ENCODE data around the gene CLMP.

CLMP gene

DNA sequence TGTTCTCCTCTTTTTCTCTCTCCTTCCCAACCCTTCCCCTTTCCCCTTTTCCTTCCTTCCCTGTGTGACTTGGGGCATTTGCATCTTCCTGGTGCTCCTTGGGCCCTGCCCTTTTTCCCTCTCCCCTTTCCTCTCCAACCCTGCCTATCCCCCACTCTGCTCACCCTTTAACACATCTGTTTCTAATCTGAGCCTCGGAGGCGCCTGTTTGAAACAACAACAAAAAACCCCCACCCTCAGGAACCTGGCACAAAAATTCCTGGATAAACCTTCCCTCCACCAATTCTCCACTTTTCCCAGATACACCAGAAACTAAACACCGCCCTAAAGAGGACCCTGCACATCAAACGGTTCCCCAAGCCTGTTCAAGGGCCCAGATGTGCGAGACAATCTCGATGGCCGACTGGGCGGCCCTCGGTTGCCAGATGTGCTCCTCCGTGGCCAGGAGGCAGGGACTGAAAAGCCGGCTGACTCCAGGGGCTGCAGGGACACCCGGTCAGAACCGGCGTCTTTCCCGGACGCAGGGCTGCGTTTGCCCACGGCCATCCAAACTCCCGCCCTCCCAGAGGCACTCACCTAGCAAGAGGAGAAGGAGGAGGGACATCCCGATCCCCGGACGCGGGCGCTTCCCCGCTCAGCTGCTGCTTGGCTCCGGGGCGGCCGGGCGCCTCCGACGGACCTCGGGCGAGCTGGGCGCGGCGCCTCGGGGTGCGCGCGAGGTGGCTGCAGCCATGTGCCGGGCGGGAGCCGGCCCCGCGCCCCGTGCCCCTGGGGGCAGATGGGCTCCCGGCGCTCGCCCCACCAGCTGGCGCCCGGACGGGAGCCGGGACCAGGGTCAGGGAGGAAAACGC lies 486 bp downstream of the CLMP start:
- peak; percentile 59 for ATAC-seq
- TF ChIP-seq TOX (CRISPR knock-in tag; IDR thresholded peaks at IDR 0.05; ENCODE audit: borderline replicate concordance) (no peak), ZFP3 (CRISPR knock-in tag; IDR thresholded peaks at IDR 0.05) (no peak), TCF4 (CRISPR knock-in tag; IDR thresholded peaks at IDR 0.05; ENCODE audit: borderline replicate concordance) (peak; percentile 80; the same call in 1 of the 2 replicates), ZNF70 (CRISPR knock-in tag; IDR thresholded peaks at IDR 0.05) (no peak)
- TF ChIP-seq, protein P1, sequence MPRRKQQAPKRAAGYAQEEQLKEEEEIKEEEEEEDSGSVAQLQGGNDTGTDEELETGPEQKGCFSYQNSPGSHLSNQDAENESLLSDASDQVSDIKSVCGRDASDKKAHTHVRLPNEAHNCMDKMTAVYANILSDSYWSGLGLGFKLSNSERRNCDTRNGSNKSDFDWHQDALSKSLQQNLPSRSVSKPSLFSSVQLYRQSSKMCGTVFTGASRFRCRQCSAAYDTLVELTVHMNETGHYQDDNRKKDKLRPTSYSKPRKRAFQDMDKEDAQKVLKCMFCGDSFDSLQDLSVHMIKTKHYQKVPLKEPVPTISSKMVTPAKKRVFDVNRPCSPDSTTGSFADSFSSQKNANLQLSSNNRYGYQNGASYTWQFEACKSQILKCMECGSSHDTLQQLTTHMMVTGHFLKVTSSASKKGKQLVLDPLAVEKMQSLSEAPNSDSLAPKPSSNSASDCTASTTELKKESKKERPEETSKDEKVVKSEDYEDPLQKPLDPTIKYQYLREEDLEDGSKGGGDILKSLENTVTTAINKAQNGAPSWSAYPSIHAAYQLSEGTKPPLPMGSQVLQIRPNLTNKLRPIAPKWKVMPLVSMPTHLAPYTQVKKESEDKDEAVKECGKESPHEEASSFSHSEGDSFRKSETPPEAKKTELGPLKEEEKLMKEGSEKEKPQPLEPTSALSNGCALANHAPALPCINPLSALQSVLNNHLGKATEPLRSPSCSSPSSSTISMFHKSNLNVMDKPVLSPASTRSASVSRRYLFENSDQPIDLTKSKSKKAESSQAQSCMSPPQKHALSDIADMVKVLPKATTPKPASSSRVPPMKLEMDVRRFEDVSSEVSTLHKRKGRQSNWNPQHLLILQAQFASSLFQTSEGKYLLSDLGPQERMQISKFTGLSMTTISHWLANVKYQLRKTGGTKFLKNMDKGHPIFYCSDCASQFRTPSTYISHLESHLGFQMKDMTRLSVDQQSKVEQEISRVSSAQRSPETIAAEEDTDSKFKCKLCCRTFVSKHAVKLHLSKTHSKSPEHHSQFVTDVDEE (CRISPR knock-in tag; IDR thresholded peaks at IDR 0.05), result no peak

DNA sequence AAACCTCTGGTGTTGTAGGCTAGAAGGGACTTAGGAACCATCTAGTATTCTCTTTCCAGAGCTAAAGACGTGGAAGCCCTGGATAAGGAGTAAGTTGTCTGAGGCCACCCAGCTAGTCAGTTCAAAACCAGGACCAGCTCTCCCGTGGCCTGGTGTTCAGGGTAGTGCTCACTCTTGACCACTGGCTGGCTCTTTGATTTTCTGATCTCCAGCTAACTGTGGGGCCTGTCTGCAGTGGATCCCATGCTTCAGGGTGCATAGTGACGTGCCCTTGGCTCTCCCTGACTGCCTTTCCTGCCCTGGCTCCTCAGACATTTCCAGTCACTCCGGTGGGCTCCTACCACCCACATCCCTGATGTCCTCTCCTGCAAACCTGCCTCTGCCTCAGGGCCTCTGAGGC lies 1.3 kb downstream of the CLMP start:
- TF ChIP-seq ZFP3 (CRISPR knock-in tag; IDR thresholded peaks at IDR 0.05) (0 out of 2 replicates have a peak, but pooled peaks have one; percentile 26), CSDC2 (CRISPR knock-in tag; IDR thresholded peaks at IDR 0.05) (no peak)
- ATAC-seq, result peak; percentile 49

DNA sequence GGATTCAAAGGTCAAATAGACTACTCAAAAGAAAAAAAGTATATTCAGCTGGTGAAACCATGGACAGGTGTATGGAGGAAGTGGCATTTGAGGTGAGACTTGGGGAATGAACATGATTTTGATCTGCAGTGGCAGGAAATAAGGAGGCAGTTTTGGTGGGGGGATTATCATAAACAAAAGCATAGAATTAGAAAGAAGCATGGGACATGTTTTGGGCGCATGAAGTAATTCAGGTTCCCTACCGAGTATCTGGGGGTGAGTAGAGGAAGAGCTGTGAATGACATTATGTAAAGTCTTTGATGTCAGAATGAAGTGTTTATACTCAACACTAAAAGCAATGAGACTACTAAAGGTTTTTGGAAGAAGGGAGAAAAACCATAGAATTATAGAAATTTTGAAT lies 3.1 kb downstream of the CLMP start:
- no peak for ATAC-seq
- TF ChIP-seq TOX (CRISPR knock-in tag; IDR thresholded peaks at IDR 0.05; ENCODE audit: borderline replicate concordance), result no peak
- TF ChIP-seq, protein P2, sequence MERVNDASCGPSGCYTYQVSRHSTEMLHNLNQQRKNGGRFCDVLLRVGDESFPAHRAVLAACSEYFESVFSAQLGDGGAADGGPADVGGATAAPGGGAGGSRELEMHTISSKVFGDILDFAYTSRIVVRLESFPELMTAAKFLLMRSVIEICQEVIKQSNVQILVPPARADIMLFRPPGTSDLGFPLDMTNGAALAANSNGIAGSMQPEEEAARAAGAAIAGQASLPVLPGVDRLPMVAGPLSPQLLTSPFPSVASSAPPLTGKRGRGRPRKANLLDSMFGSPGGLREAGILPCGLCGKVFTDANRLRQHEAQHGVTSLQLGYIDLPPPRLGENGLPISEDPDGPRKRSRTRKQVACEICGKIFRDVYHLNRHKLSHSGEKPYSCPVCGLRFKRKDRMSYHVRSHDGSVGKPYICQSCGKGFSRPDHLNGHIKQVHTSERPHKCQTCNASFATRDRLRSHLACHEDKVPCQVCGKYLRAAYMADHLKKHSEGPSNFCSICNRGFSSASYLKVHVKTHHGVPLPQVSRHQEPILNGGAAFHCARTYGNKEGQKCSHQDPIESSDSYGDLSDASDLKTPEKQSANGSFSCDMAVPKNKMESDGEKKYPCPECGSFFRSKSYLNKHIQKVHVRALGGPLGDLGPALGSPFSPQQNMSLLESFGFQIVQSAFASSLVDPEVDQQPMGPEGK (CRISPR knock-in tag; IDR thresholded peaks at IDR 0.05; ENCODE audit: borderline replicate concordance), result no peak
- no peak for TF ChIP-seq ISL1 (CRISPR knock-in tag; IDR thresholded peaks at IDR 0.05)
- TF ChIP-seq, protein P3, sequence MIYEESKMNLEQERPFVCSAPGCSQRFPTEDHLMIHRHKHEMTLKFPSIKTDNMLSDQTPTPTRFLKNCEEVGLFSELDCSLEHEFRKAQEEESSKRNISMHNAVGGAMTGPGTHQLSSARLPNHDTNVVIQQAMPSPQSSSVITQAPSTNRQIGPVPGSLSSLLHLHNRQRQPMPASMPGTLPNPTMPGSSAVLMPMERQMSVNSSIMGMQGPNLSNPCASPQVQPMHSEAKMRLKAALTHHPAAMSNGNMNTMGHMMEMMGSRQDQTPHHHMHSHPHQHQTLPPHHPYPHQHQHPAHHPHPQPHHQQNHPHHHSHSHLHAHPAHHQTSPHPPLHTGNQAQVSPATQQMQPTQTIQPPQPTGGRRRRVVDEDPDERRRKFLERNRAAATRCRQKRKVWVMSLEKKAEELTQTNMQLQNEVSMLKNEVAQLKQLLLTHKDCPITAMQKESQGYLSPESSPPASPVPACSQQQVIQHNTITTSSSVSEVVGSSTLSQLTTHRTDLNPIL (CRISPR knock-in tag; IDR thresholded peaks at IDR 0.05; ENCODE audit: low read depth), result no peak
- TF ChIP-seq ZNF8 (CRISPR knock-in tag; IDR thresholded peaks at IDR 0.05), result no peak
- TF ChIP-seq, protein P4, sequence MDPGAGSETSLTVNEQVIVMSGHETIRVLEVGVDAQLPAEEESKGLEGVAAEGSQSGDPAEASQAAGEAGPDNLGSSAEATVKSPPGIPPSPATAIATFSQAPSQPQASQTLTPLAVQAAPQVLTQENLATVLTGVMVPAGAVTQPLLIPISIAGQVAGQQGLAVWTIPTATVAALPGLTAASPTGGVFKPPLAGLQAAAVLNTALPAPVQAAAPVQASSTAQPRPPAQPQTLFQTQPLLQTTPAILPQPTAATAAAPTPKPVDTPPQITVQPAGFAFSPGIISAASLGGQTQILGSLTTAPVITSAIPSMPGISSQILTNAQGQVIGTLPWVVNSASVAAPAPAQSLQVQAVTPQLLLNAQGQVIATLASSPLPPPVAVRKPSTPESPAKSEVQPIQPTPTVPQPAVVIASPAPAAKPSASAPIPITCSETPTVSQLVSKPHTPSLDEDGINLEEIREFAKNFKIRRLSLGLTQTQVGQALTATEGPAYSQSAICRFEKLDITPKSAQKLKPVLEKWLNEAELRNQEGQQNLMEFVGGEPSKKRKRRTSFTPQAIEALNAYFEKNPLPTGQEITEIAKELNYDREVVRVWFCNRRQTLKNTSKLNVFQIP (CRISPR knock-in tag; IDR thresholded peaks at IDR 0.05; ENCODE audit: borderline replicate concordance, low read depth), result no peak
- TF ChIP-seq, protein P1 (CRISPR knock-in tag; IDR thresholded peaks at IDR 0.05), result no peak
- TF ChIP-seq TCF4 (CRISPR knock-in tag; IDR thresholded peaks at IDR 0.05; ENCODE audit: borderline replicate concordance), result no peak
- no peak for TF ChIP-seq ARNTL (CRISPR knock-in tag; IDR thresholded peaks at IDR 0.05; ENCODE audit: borderline replicate concordance, low read depth)
- no peak for TF ChIP-seq ESRRG (CRISPR knock-in tag; IDR thresholded peaks at IDR 0.05)
- TF ChIP-seq, protein P5, sequence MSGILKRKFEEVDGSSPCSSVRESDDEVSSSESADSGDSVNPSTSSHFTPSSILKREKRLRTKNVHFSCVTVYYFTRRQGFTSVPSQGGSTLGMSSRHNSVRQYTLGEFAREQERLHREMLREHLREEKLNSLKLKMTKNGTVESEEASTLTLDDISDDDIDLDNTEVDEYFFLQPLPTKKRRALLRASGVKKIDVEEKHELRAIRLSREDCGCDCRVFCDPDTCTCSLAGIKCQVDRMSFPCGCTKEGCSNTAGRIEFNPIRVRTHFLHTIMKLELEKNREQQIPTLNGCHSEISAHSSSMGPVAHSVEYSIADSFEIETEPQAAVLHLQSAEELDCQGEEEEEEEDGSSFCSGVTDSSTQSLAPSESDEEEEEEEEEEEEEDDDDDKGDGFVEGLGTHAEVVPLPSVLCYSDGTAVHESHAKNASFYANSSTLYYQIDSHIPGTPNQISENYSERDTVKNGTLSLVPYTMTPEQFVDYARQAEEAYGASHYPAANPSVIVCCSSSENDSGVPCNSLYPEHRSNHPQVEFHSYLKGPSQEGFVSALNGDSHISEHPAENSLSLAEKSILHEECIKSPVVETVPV (CRISPR knock-in tag; IDR thresholded peaks at IDR 0.05), result no peak
- TF ChIP-seq ZNF70 (CRISPR knock-in tag; IDR thresholded peaks at IDR 0.05), result no peak

All from SK-N-SH treated with all-trans-retinoic acid at 6 μM for 48 hours (cell line).